ENCODE data around the gene DPEP3.

DPEP3 gene

GRCh38 chr16:67946128-67946569 lies 34.1 kb downstream of the DPEP3 start:
- Histone ChIP-seq H3K9me3 (ENCODE audit: insufficient read depth, low read length) (no peaks in the 10 kb centered on the region), H3K4me3 (ENCODE audit: insufficient read length, low read depth) (no peak overlapping the region), H3K4me1 (ENCODE audit: insufficient read depth, insufficient read length) (peaks cover 13% of the 10 kb centered on the region), H3K27me3 (ENCODE audit: insufficient read depth, insufficient read length) (no peaks in the 10 kb centered on the region), H3K9ac (ENCODE audit: insufficient read length, low read depth) (no peak overlapping the region), H3K36me3 (ENCODE audit: insufficient read depth, insufficient read length, low read length) (peaks cover 100% of the 10 kb centered on the region)
- no peak for DNase-seq (ENCODE audit: low read depth, low spot score)
- no peak for TF ChIP-seq ZNF274 (IDR thresholded peaks at IDR 0.05; ENCODE audit: low read depth, low read length)
- TF ChIP-seq SUZ12 (IDR thresholded peaks at IDR 0.05; ENCODE audit: extremely low read depth, insufficient read depth, insufficient read length) = no peak
- no peak for TF ChIP-seq YY1 (IDR thresholded peaks at IDR 0.05; ENCODE audit: insufficient read depth, insufficient read length)

GRCh38 chr16:67945392-67945933 lies 34.8 kb downstream of the DPEP3 start:
- Histone ChIP-seq H3K9me3 (ENCODE audit: insufficient read depth, low read length) (no peaks in the 10 kb centered on the region), H3K4me1 (ENCODE audit: insufficient read depth, insufficient read length) (peaks cover 13% of the 10 kb centered on the region), H3K27me3 (ENCODE audit: insufficient read depth, insufficient read length) (no peaks in the 10 kb centered on the region), H3K36me3 (ENCODE audit: insufficient read depth, insufficient read length, low read length) (peaks cover 100% of the 10 kb centered on the region), H3K4me3 (ENCODE audit: insufficient read length, low read depth) (no peak overlapping the region), H3K9ac (ENCODE audit: insufficient read length, low read depth) (no peak overlapping the region)
- DNase-seq (ENCODE audit: low read depth, low spot score) = no peak
- no peak for TF ChIP-seq YY1 (IDR thresholded peaks at IDR 0.05; ENCODE audit: insufficient read depth, insufficient read length)
- no peak for TF ChIP-seq SUZ12 (IDR thresholded peaks at IDR 0.05; ENCODE audit: extremely low read depth, insufficient read depth, insufficient read length)
- TF ChIP-seq ZNF274 (IDR thresholded peaks at IDR 0.05; ENCODE audit: low read depth, low read length) = no peak

- Histone ChIP-seq H3K9ac (ENCODE audit: insufficient read length, low read depth) (no peak overlapping the region), H3K4me3 (ENCODE audit: insufficient read length, low read depth) (no peak overlapping the region), H3K4me1 (ENCODE audit: insufficient read depth, insufficient read length) (peaks cover 13% of the 10 kb centered on the region), H3K36me3 (ENCODE audit: insufficient read depth, insufficient read length, low read length) (peaks cover 100% of the 10 kb centered on the region), H3K9me3 (ENCODE audit: insufficient read depth, low read length) (no peaks in the 10 kb centered on the region), H3K27me3 (ENCODE audit: insufficient read depth, insufficient read length) (no peaks in the 10 kb centered on the region)
- no peak for TF ChIP-seq YY1 (IDR thresholded peaks at IDR 0.05; ENCODE audit: insufficient read depth, insufficient read length)
- TF ChIP-seq SUZ12 (IDR thresholded peaks at IDR 0.05; ENCODE audit: extremely low read depth, insufficient read depth, insufficient read length) = no peak
- TF ChIP-seq ZNF274 (IDR thresholded peaks at IDR 0.05; ENCODE audit: low read depth, low read length) = no peak
- DNase-seq (ENCODE audit: low read depth, low spot score) = no peak
These were observed 35.5 kb downstream of the DPEP3 start for GRCh38 chr16:67944690-67945391.

- no peak for TF ChIP-seq ZNF274 (IDR thresholded peaks at IDR 0.05; ENCODE audit: low read depth, low read length)
- no peak for TF ChIP-seq SUZ12 (IDR thresholded peaks at IDR 0.05; ENCODE audit: extremely low read depth, insufficient read depth, insufficient read length)
- TF ChIP-seq YY1 (IDR thresholded peaks at IDR 0.05; ENCODE audit: insufficient read depth, insufficient read length) = no peak
- peaks cover 99% of the 10 kb centered on the region for H3K36me3 ChIP-seq (ENCODE audit: insufficient read depth, insufficient read length, low read length)
- no peak within 1 kb of the TSS for H3K9ac ChIP-seq (ENCODE audit: insufficient read length, low read depth)
- no peaks in the 10 kb centered on the region for H3K9me3 ChIP-seq (ENCODE audit: insufficient read depth, low read length)
- H3K4me1 ChIP-seq (ENCODE audit: insufficient read depth, insufficient read length) = peaks cover 13% of the 10 kb centered on the region
- H3K4me3 ChIP-seq (ENCODE audit: insufficient read length, low read depth) = no peak within 1 kb of the TSS
- H3K27me3 ChIP-seq (ENCODE audit: insufficient read depth, insufficient read length) = no peaks in the 10 kb centered on the region
- no peak for DNase-seq (ENCODE audit: low read depth, low spot score)
These were observed 36.4 kb downstream of the DPEP3 start, which contains the start of gene LCAT for GRCh38 chr16:67943619-67944504. LCAT (minus strand) TSS chr16:67944120; CDS start chr16:67944101, 19 bp downstream.

- TF ChIP-seq YY1 (IDR thresholded peaks at IDR 0.05; ENCODE audit: insufficient read depth, insufficient read length) (no peak), ZNF274 (IDR thresholded peaks at IDR 0.05; ENCODE audit: low read depth, low read length) (no peak), SUZ12 (IDR thresholded peaks at IDR 0.05; ENCODE audit: extremely low read depth, insufficient read depth, insufficient read length) (no peak)
- peaks cover 13% of the 10 kb centered on the region for H3K4me1 ChIP-seq (ENCODE audit: insufficient read depth, insufficient read length)
- H3K9me3 ChIP-seq (ENCODE audit: insufficient read depth, low read length) = no peaks in the 10 kb centered on the region
- H3K9ac ChIP-seq (ENCODE audit: insufficient read length, low read depth) = no peak overlapping the region
- DNase-seq (ENCODE audit: low read depth, low spot score) = no peak
- H3K36me3 ChIP-seq (ENCODE audit: insufficient read depth, insufficient read length, low read length) = peaks cover 95% of the 10 kb centered on the region
- H3K27me3 ChIP-seq (ENCODE audit: insufficient read depth, insufficient read length) = no peaks in the 10 kb centered on the region
- H3K4me3 ChIP-seq (ENCODE audit: insufficient read length, low read depth) = no peak overlapping the region
These were observed 37.1 kb downstream of the DPEP3 start for GRCh38 chr16:67943256-67943618.

DNA sequence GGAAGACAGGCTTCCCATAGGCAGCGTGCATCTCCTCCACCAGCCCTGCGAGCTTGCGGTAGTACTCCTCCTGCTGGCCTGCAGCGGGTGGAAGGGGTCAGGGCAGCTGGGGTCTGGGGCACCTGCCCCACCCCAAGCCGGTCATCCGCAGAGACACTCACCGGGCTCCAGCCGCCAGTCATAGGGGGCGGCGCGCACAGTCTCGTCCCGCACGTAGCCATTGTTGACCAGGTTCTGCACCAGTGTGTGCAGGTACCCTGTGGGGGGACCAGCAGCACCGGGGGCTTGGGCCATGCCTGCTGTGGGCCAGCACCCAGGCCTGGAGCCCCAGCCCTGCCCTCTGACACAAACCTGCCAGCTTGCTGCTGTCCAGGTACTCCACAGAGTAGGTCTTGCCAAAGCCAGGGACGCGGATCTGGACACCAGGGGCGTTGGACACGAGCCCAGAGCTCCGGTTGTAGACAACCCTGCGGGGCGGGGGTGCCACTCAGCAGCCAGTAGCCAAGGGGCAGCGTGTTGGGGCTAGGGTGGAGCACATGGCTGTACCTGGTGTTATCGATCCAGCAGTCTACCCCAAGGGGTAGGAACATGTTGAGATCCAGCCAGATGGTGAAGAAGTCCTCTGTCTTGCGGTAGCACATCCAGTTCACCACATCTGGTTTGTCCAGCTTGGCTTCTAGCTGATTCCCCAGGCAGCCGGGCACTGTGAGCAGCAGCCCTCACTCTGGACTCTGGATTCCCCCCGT lies 37.6 kb downstream of the DPEP3 start:
- Histone ChIP-seq H3K4me3 (ENCODE audit: insufficient read length, low read depth) (no peak overlapping the region), H3K9ac (ENCODE audit: insufficient read length, low read depth) (no peak overlapping the region), H3K36me3 (ENCODE audit: insufficient read depth, insufficient read length, low read length) (peaks cover 89% of the 10 kb centered on the region), H3K27me3 (ENCODE audit: insufficient read depth, insufficient read length) (no peaks in the 10 kb centered on the region), H3K4me1 (ENCODE audit: insufficient read depth, insufficient read length) (peaks cover 13% of the 10 kb centered on the region), H3K9me3 (ENCODE audit: insufficient read depth, low read length) (no peaks in the 10 kb centered on the region)
- TF ChIP-seq YY1 (IDR thresholded peaks at IDR 0.05; ENCODE audit: insufficient read depth, insufficient read length) (no peak), ZNF274 (IDR thresholded peaks at IDR 0.05; ENCODE audit: low read depth, low read length) (no peak), SUZ12 (IDR thresholded peaks at IDR 0.05; ENCODE audit: extremely low read depth, insufficient read depth, insufficient read length) (no peak)
- DNase-seq (ENCODE audit: low read depth, low spot score) = no peak
